HG03196 (cell line): ENCODE measurements around the gene C11orf52.
A peak's percentile ranks its signal among the peaks of the same experiment; 100 is the strongest.

ENCODE experiments used
- ATAC-seq: cut with Tn5 transposase; IDR thresholded peaks from one replicate; pipeline ENCODE4 v1.9.1; 2021; ENCODE audit not compliant: unreplicated experiment

C11orf52 gene

DNA sequence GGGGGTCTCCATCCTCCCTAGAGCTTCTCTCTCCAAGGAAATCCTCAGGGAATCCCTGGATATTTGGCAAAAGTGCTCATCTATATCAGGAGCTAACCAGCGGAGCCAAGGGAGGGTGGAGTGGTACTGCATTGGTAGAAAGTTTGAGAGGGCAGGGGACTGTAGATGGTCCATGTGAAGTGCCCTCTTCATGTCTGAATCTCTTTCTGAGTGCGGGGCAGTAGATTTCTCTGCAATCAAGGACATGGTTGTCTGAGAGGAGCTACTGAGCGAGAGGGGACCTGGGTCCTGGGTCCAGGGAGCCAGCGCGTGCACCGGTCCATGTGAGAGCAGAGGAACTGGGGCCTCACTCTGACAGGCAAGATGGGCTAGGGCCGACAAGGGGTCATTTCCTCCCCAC, 19.1 kb downstream of the C11orf52 start:
- no peak for ATAC-seq

DNA sequence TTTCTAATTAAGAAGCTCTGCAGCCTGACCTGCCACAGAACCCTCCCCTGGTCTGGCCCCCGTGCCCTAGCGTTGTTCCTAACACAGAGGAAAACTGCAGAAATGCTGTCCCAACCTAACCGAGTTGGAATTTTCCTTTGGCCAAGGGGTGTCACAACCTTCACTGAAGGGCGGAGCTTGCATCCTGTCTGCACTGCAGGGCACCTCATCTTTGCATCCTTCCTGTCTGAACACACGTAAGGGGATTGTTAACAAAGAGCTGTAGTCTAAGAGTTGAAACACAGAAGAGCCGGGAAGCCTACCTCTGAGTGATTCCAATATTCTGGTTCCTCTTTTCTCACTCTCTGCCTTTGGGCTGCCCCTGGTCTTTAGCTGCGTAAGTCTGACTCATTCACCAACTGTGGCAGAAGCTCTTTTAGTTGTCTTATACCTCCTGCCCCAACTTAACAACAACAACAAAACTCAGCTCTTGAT, 20.0 kb downstream of the C11orf52 start:
- peak; percentile 73 for ATAC-seq

DNA sequence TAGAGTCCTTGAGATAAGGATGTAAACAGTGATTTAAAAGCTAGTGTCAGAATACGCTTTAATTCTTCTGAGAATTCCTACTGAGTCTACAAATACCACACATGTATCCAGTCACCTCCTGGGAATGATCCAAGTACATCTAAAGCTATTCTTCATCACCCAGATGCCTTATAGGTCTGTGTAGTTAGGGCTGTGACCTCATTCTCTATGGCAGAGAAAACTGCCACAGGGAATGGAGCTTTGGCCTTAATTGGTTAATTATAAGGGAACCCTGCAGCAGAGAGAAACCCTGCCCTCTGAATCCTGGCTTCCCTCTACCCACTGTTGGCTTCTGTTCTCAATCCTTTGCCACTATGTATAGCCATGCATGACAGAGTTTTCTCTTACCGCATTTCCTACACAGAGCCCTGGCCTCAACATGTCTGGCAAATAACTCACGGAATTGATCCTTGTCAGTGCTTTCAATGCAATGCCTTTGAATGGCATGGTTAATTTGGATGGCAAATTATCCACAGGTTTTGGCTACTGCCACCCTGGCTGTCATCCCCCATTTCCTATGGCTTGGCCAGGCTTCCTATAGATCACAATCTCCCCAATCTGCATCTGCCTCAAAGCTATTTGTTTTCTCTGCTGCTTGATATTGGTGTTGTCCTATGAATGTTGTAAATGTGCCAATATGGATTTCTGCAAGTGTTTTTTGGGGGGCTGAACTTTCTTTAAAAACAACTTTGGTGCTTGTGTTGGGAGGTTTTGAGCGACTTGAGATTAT, 21.3 kb downstream of the C11orf52 start:
- no peak for ATAC-seq

DNA sequence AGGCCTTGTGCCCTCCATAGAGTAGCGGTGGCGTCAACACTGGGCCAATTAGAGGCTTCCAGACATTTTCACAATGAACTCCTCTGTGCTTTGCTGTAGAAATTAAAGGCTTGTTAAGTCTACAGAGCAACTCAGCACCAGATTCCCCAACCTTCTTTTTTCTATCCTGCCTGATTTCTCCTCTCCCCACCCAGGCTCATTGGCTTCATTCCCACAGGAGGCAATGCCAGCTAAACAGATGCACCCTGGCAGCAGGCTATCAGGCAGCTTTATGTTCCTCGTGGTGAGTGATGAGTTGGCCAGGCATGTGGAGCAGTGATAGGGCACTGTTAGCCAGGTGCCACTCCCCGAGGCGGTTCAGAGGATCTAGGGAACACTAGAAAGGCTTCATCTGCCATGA, 23.2 kb downstream of the C11orf52 start:
- no peak for ATAC-seq

DNA sequence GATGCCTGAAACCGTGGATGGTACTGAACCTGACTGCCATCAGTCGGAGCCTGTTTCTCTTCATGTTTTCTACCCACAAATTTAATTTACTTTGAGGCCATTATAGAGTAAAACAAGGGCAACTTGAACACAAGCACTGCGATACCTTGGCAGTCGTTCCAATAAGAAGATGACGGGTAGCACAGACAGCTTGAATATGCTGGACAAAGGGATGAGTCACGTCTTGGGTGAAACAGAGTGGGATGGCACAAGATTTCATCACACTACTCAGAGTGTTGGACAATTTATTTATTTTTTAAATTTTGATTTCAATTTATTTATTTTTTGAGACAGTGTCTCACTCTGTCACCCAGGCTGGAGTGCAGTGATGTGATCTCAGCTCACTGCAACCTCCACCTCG, 24.1 kb downstream of the C11orf52 start:
- ATAC-seq: no peak

DNA sequence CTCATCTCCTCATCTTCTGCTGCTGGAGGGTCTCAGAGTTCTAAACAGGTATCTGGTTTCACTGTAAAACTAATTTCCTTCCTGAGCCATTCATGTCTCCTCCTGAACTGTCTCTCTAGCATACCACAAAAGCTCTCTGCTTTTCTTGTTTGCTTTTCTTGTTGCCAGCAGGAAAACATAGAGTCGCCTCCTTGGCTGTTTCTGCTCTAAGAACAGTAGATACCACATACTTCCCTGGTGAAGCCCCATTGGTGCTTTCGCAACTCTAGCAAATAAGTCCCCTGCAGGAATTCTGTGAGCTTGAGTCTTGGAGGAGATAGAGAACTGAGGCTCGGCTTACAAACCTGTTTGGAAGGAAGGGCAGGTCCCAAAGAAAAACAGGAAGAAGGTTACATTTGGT, 25.4 kb downstream of the C11orf52 start:
- no peak for ATAC-seq

DNA sequence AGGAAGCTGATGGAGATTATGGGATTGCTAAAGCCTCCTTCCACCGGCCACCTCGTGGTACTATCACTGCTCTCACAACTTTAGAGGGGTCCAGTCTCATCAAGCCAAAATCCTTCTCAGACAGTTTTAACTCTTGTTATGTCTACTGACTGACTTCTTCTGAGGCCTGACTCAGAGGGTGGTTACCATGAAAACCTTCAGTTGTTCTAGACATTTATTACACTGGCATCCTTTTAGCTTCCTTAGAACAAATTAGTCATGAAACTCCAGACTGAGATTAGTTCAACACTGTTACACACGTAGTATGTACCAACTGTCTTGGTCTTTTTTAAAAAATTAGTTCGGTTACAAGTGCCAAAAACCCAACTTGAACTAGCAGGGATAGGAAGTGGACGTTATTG, 25.9 kb downstream of the C11orf52 start:
- no peak for ATAC-seq

DNA sequence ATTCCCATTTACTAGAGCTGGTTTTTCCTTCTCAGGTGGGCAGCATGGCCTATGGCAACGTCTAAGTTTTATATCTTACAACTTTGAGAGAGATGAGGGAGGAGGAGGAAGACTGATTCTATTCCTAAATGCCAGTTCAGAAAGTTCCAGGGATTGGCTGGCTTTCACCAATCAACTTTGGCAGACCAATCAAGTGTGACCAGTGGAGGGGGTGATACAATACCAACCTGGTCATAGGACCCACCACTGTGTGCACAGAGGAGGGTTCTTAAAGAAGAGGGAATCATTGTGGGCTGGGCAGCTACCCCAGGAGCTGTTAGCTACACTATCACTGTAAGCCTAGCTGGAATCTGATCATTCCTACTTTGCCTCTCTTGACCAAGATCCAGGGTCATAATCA, 26.5 kb downstream of the C11orf52 start:
- no peak for ATAC-seq

DNA sequence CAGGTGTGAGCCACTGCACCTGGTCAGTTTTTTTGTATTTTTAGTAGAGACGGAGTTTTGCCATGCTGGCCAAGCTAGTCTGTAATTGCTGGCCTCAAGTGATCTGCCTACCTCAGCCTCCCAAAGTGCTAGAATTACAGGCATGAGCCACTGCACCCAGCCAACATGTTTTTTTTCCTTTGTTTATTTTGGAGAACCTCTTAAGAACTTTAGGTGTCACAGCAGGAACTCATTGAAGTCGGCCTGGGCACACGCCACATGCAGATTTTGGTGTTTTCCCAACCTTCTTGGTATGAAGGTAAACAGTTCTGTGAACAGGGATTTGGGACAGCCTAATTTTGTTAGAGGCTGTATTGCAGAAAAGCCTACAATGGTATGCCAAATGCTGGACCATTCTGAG, 27.8 kb downstream of the C11orf52 start:
- no peak for ATAC-seq

DNA sequence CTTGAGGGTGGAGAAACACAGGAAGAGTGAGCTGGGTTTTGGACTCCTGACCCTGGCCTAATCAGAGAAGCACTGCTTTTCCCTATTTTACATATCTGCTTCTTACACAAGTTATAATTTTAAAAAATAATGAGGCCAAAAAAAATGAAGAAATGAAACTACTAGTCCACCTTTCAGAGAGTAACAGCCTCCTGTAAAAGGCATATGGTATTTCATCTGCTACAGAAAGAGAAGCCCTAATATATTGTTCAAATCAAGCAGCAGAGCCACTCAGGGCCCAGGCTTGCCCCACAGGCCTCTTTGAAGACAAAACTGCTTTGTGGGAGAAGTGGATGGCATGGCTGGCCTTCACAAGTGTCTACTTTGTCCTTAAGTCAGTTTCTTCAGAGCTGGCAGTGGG, 28.4 kb downstream of the C11orf52 start:
- ATAC-seq: no peak

DNA sequence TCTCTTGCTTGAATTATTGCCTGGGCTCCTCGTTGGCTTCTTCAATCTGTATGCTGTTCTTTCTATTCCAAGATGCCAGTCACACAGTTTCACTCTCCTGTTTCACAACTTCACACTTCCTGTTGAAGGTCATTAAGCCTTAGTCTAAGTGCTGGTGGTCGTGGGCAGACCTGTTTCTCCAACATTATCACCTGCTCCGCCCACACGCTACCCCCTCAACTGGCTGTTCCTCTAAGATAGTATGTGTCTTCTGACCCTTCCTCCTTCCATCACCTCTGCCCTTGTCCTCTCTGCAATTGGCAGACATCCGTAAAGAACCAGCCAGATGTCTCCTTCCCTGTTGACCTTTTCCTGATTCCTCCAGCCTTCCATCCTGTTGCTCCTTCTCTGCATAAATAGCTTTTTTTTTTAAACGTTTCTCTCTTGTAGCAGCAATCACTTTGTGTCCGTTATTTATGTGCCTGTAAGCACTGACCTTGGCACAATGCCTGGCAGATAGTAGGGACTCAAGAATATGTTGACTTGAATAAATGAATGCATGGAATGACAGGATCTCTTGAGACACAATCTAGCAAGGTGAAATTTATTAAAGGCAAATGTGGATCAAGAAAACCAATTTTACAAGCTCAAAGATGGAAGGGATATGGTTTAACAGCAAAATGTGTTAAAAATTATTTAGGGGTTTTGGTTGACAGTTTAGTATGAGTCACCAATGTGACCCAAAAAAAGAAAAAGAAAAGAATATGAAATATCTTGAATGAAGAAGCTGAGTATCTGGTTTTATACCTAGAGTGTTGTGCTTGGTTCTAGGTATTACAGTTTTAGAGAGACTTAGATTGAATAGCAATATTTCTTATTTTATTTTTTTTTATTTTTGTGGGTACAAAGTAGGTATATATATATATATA, 31.1 kb downstream of the C11orf52 start:
- ATAC-seq: no peak

DNA sequence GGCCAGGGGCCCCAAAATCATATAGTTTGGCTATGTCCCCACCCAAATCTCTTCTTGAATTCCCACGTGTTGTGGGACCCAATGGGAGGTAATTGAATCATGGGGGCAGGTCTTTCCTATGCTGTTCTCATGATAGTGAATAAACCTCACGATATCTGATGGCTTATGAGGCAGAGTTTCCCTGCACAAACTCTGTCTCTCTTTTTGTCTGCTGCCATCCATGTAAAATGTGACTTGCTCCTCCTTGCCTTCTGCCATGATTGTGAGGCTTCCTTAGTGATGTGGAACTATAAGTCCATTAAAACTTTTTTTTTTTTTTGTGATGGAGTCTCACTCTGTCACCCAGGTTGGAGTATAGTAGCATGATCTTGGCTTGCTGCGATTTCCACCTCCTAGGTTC, 32.9 kb downstream of the C11orf52 start:
- no peak for ATAC-seq

DNA sequence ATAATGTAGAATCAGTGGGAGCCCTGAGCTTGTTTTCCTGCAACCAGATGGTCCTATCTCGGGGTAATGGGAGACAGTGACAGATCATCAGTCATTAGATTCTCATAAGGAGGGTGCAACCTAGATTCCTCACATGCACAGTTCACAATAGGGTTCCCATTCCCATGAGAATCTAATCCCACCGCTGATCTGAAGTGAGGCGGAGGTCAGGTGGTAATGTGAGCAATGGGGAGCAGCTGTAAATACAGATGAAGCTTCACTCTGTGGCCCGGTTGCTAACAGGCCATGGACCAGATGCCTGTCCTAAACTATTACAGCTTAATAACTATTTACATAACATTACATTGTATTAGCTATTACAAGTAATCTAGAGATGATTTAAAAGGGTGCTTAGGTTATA, 35.4 kb downstream of the C11orf52 start:
- ATAC-seq: no peak

DNA sequence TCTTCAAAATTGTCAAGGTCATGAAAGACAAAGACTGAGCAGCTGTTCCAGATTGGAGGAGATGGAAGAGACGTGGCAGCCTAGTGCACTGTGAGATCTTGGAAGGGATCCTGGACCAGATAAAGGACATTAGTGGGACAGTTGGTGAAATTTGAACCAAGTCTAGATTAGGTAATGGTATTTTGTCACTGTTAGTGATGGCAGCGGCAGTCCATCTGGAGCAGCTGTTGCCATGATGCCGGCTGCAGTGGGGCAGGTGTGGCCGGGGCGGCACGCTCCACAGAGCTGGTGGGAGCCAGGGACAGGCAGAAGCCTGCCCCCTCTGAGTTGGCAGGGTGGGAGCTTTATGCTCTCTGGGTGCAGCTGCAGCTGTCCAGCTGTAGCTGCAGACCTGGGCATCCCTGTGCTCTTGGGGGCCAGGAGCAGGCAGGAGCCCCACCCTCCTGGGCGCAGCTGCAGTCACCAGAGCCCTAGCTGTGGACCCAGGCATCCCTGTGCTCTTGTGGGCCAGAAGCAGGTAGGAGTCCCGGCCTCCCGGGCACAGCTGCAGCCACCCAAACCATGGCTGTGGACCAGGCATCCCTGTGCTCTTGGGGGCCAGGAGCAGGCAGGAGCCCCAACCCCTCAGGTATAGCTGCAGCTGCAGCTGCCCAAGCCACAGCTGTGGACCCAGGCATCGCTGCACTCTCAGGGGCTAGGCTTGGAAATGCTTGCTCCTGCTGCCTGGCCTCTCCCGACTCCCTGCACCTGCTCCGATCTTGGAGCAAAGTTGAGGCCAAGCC, 39.1 kb downstream of the C11orf52 start:
- no peak for ATAC-seq

DNA sequence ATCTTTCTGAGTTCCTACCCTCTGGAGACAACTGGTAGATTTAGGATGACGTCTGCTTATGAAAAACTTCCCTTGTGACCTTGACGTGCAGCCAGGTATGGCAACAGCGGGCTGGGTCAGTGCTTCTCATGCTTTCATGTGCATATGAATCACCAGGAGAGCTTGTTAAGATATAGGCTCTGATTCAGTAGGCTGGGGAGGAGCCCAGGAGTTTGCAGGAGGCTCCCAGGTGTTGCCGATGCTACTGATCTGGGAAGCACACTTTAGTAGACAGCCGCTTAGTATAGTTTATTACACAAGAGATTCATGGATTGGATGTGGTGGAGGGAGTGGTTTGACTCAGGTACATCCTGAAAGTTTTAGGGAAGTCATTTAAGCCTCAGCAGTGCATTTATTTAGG, 42.2 kb downstream of the C11orf52 start:
- no peak for ATAC-seq

DNA sequence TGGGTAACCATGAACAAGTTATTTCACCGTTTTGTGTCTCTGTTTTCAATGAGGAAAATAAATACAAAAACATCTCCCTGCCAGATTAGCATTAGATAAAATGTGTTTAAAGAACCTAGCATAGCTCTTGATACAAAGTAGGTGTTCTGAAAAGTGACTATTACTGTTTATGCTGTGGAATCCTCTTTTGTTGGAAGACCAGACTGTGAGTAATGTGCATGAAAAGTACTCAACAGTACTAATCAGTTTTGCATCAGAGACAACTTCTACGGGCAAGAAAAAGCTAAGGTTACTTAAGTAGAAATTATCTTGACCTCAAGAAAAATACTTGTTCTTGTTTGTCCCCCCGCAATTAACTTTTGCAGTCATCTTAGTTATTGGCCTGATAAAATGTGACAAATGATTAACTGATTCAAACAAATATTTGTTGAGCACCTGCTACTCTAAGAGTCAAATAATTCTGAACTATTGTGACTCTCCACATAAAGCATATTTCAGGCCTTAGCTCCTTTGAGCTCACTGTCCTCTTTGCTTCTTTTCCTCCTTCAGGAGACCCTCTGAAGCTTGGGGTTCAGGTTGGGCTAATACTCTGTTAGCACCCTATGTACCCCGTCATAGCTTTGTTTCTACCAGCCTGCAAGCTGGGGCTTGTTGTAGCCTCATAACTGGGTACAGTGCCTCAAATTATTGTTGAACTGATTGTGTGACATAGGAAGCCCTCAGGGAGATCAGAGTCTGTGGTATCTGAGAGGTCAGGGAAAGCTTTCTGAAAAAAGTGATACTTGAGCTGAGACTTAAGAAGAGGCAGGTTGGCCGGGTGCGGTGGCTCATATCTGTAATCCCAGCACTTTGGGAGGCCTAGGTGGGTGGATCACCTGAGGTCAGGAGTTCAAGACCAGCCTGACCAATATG, 42.9 kb downstream of the C11orf52 start:
- ATAC-seq: no peak

DNA sequence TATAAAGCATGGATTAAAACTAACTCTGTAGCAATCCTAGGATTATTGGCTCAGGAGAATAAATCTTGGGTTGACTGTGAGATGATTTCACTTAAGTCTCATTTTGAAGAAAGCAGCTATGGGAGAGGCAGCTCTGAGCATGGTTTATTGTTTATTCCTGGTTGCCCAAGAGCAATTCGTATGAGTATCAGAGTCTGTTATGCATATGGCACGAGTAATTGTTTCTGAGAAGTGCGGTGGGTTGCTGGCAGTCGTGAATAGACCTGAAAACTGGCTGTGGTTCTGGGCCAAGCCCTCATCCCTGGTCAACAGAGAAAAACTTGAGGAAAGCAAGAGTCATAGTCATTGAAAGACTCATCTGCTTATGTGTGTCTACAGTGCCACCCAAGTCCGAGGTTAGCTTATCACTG, 45.2 kb downstream of the C11orf52 start:
- no peak for ATAC-seq

DNA sequence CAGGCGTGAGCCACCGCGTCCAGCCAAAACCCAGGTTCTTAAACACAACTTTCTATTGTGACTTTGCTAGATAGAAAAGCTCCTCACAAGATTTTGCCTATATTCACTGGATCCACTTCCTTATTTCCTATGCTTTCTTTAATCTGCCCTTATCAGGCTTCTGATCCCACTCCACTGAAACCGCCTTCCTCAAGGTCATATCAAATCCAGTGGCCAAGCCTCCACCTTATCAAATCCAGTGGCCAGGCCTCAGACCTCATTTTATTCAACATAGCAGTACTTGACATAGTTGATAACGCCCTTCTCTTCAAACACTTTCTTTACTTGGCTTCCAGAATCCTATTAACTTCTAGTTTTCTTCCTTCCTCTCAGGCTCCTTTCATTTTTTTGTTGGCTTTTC, 48.0 kb downstream of the C11orf52 start:
- ATAC-seq: no peak

DNA sequence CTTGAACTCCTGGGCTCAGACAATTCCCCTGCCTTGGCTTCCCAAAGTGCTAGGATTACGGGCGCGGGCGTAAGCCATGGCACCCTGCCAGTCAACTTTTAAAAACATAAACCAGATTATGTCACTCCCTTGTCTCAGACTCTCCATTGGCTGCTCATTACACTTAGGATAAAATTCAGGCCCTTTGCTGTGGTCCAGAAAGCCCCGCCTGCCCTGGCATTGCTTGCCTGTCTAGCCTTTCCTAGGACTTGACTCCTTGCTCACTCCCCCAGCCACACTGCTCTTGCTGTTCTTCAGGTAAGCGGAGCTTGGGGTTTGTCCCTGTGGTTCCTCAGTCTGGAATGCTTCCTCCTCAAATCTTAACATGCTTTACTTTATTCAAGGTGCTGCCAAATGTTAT, 48.9 kb downstream of the C11orf52 start:
- ATAC-seq: no peak

DNA sequence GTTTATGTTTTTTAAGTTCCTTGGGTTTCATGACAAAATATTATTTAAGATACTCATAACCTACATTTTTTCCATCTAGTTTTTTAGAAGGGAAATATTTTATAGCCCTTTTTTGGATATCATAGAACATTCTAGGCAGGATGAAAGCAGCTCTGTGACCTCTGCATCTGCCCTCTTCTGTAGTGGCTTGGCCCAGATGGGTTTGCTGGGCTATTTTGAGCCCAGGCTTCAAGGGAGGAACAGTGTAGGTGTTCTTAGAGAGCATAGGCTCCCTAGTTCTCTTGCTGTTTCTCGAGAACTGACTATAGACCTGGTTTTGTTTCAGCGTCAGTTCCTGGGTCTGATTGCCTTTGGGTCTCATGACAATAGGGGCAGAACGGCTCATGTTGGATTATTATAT, 50.6 kb downstream of the C11orf52 start:
- ATAC-seq: no peak
